Prostate gland (tissue), 2 donors: ENCODE measurements around the gene MFAP1. TPM values are rescaled to one million over a fixed set of nuclear protein-coding genes. Genes with fewer than 3 reads are reported as not detected.
A peak's percentile ranks its signal among the peaks of the same experiment; 100 is the strongest.

Source experiments
- DNase-seq: peaks from one replicate; pipeline ENCODE4 v3.0.0-alpha.2; 2019; ENCODE audit warnings: low spot score
- H3K27ac ChIP-seq, 2 donors: fragments of 200-600 bp; sonication (generic); 2 replicates each; pipeline ENCODE4 v1.5.1; 2017 to 2019
- H3K27me3 ChIP-seq: fragments of 200-600 bp; sonication (generic); replicated peaks from 2 replicates; pipeline ENCODE4 v1.5.1; 2019; ENCODE audit not compliant: insufficient read depth
- H3K36me3 ChIP-seq, 2 donors: fragments of 200-600 bp; sonication (generic); 1 replicate in 1 of 2; 2 replicates in 1 of 2; pipeline versions ENCODE4 v1.5.1 to v1.8.1; 2017 to 2019
- H3K4me1 ChIP-seq: fragments of 200-600 bp; sonication (generic); replicated peaks from 2 replicates; pipeline ENCODE4 v1.5.1; 2019
- H3K4me3 ChIP-seq, 2 donors: fragments of 200-600 bp; sonication (generic); 2 replicates each; pipeline ENCODE4 v1.5.1; 2017 to 2019
- H3K9me3 ChIP-seq: fragments of 200-600 bp; sonication (generic); 2 replicates; pipeline ENCODE4 v1.5.1; 2017
- POLR2A ChIP-seq: fragments of 450-650 bp; IDR thresholded peaks from one replicate; pipeline ENCODE4 v1.6.1; 2016; ENCODE audit warnings: antibody characterized with exemption, mild to moderate bottlenecking
- POLR2AphosphoS5 ChIP-seq: sonication (generic); formaldehyde crosslinking; IDR thresholded peaks from one replicate; pipeline ENCODE4 v1.6.1; 2017; ENCODE audit warnings: antibody characterized with exemption
- WGBS: methylation state at CpG from one replicate; pipeline ENCODE4 v1.1.5; 2018; 5-methylcytosine and 5-hydroxymethylcytosine counted together
- intact Hi-C: fragments of 100-400 bp; cut with DNase I; formaldehyde crosslinking; loops from one replicate; pipeline ENCODE4 v1.14.2; 2022
- total RNA-seq, 2 donors: library from RNA; depleted of rRNA; stranded (reverse); fragments of >200 nt; gene quantifications; one replicate each; pipeline ENCODE4 v1.1.0, GENCODE V29; 2016
- TF ChIP-seq, protein P1 (sequence below), 4 experiments: fragments of 200-600 bp in 2 of 4; fragments of 450-650 bp in 2 of 4; sonication (generic) in 2 of 4; IDR thresholded peaks; 1 replicate in 3 of 4; 2 replicates in 1 of 4; pipeline ENCODE4 v1.5.1; 2016 to 2019; ENCODE audit warnings: antibody characterized with exemption in 4 of 4, mild to moderate bottlenecking in 2 of 4, moderate library complexity in 2 of 4

MFAP1 gene
- 10 to 100 TPM; 19.3 to 27.5 TPM for total RNA-seq

GRCh38 chr15:43824302-43825246 is at the start of gene MFAP1:
TSS of gene MFAP1 (minus strand) at chr15:43824690. CDS start at chr15:43824569, 121 bp downstream.
- H3K36me3 ChIP-seq, result no peaks in the 10 kb centered on the region
- intact Hi-C loops, result no loop called here
- H3K9me3 ChIP-seq, result no peaks in the 10 kb centered on the region
- peak within 1 kb of the TSS; percentile 75 to 76 for H3K4me3 ChIP-seq
- H3K27ac ChIP-seq, result peak within 1 kb of the TSS; percentile 90 to 91
- H3K27me3 ChIP-seq, result no peaks in the 10 kb centered on the region
- TF ChIP-seq POLR2A, result peak; percentile 80
- TF ChIP-seq POLR2AphosphoS5, result peak; percentile 100
- TF ChIP-seq, protein P1, sequence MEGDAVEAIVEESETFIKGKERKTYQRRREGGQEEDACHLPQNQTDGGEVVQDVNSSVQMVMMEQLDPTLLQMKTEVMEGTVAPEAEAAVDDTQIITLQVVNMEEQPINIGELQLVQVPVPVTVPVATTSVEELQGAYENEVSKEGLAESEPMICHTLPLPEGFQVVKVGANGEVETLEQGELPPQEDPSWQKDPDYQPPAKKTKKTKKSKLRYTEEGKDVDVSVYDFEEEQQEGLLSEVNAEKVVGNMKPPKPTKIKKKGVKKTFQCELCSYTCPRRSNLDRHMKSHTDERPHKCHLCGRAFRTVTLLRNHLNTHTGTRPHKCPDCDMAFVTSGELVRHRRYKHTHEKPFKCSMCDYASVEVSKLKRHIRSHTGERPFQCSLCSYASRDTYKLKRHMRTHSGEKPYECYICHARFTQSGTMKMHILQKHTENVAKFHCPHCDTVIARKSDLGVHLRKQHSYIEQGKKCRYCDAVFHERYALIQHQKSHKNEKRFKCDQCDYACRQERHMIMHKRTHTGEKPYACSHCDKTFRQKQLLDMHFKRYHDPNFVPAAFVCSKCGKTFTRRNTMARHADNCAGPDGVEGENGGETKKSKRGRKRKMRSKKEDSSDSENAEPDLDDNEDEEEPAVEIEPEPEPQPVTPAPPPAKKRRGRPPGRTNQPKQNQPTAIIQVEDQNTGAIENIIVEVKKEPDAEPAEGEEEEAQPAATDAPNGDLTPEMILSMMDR (IDR thresholded peaks at IDR 0.05), result peak in 1 of 4 experiments; percentile 17
- peak; percentile 98 for DNase-seq
- peaks cover 7% of the 10 kb centered on the region for H3K4me1 ChIP-seq
- 7% methylated on average over 46 of the region's 46 CpGs for WGBS

DNA sequence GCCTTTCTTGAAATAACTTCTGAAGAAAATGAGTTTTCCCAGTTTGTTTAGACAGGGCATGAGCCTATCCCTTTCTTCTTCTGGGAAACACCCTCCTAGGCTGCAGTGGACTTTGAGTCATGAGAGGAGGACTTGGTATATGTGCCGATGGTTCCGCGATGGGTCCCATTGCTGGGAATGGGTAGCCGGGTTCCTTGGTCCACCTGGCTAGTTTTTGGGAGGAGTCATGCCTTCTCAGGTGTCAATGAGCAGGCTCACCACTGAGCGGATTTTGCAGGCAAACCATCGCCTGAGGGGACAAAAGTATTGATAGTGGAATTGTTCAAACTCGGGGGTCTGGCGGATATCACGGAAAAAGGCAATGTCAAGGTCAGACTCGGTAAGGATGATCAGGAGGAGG is 49.2 kb upstream of the MFAP1 start:
- Histone ChIP-seq H3K4me3 (no peak overlapping the region), H3K4me1 (no peaks in the 10 kb centered on the region), H3K9me3 (no peaks in the 10 kb centered on the region), H3K27me3 (no peaks in the 10 kb centered on the region), H3K27ac (no peak overlapping the region), H3K36me3 (no peaks in the 10 kb centered on the region)
- TF ChIP-seq POLR2AphosphoS5 (no peak), POLR2A (no peak)
- TF ChIP-seq, protein P1 (IDR thresholded peaks at IDR 0.05), result no peak
- no peak for DNase-seq
- WGBS, result 96% methylated on average over 10 of the region's 10 CpGs
- intact Hi-C loops, result no loop called here

DNA sequence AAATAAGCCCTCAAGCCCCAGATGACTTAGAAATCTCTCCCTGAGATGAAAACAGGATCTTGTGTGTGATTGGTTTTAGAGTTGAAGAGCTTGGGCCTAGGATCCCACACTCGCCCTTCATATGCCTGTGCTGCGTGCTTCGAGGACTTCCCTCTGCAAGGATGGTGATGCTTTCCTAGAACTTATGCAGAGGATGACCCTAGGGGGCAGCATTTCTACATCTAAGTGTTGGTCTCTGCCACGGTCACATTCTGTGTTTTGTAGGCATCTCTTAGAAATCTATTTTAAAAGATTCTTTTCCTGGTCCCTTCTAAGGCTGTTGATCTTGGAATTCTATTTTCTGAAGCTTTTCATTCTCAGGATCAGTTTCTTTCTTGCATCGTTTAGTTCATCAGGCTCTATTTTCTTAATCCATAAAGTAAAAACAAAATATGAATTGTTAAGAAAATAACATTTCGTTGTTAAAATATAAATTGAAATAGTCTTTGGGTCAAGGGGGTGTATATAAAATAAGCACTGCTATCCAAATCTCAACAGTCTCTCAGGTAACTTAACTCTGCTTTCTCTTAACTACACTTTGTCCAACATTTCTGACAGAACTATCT is 48.0 kb upstream of the MFAP1 start:
- Histone ChIP-seq H3K27me3 (no peaks in the 10 kb centered on the region), H3K36me3 (no peaks in the 10 kb centered on the region), H3K9me3 (no peaks in the 10 kb centered on the region), H3K4me3 (no peak overlapping the region), H3K4me1 (no peaks in the 10 kb centered on the region), H3K27ac (no peak overlapping the region)
- WGBS, result 52% methylated on average over 6 of the region's 6 CpGs
- intact Hi-C loops, result no loop called here
- peak; percentile 23 for DNase-seq
- TF ChIP-seq POLR2A, result no peak
- TF ChIP-seq, protein P1 (IDR thresholded peaks at IDR 0.05), result peak in 3 of 4 experiments; percentile 23 to 40 (median 29)
- no peak for TF ChIP-seq POLR2AphosphoS5

DNA sequence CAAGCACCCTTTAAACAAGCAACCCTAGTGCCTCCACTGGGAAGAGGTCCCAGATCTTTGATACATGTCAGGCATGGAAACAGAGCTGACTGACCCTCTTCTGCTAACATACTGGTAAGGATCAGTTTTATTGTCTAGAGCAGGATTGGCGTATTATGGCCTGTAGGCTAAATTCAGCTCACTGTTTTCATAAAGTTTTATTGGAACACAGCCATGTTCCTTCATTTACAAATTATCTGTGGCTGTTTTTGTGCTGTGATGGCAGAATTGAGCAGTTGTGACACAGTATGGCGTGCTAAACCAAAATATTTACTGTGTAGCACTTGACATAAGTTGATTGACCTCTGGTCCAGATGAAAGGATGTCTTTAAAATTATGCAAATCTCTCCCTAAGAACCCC is 47.3 kb upstream of the MFAP1 start:
- no peaks in the 10 kb centered on the region for H3K9me3 ChIP-seq
- no peaks in the 10 kb centered on the region for H3K36me3 ChIP-seq
- no peaks in the 10 kb centered on the region for H3K4me1 ChIP-seq
- no peak overlapping the region for H3K27ac ChIP-seq
- H3K4me3 ChIP-seq, result no peak overlapping the region
- intact Hi-C loops, result no loop called here
- no peaks in the 10 kb centered on the region for H3K27me3 ChIP-seq
- WGBS, result 92% methylated on average over 2 of the region's 2 CpGs
- DNase-seq, result no peak
- no peak for TF ChIP-seq POLR2A
- TF ChIP-seq POLR2AphosphoS5, result no peak
- TF ChIP-seq, protein P1 (IDR thresholded peaks at IDR 0.05), result no peak
